Adrenal gland (tissue), 5 donors: Measurements from ENCODE around the gene WDR86.

ENCODE experiments used
- CTCF ChIP-seq, 6 experiments: fragments of 450-650 bp in 4 of 6; fragments of 200-600 bp in 2 of 6; sonication (generic) in 1 of 6; IDR thresholded peaks; 1 replicate in 5 of 6; 2 replicates in 1 of 6; pipeline versions ENCODE4 v1.5.1 to v1.8.0; 2016 to 2021; ENCODE audit warnings: antibody characterized with exemption in 6 of 6, mild to moderate bottlenecking in 2 of 6, moderate library complexity in 1 of 6
- POLR2A ChIP-seq, 2 donors: fragments of 450-650 bp; IDR thresholded peaks; one replicate each; pipeline ENCODE4 v1.6.1; 2017; ENCODE audit warnings: antibody characterized with exemption in 2 of 2, mild to moderate bottlenecking in 2 of 2, moderate library complexity in 1 of 2
- donor health status: DM: no; HTN: no; CAD: no.

DNA sequence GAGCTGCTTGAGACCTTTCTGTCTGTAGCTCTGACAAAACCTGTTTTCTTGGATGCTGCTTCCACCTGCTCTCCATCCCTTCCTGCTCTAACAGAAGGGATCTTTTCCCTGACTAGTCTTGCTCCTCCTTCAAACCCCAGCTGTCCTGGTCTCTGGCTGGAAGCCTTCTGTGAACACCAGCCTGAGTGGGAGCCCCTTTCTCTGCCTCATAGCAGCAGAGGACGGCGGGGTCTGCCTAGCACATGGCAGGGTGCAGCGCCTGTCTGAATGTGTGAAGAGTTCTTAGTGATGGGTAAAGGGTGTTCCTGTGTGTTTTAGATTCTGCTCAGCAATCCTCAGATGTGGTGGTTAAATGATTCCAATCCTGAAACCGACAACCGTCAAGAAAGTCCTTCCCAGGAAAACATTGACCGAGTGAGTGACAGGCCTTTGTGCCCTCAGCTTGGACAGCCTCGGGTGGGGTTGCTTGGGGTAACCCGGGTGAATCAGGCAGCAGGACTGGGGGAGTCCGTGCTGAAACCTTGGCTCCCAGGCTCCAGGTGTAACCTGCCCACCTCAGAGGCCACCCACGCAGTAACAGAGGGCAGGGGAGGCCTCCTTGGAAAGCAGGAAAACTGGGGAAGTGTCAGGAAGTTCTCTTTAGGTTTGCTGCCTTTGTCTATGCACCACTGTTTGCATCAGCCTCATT lies 34.2 kb downstream of the WDR86 start:
- TF ChIP-seq CTCF (IDR thresholded peaks at IDR 0.05): no peak
- no peak for TF ChIP-seq POLR2A (IDR thresholded peaks at IDR 0.05)
